ENCODE data around the gene ROBO2.

ROBO2 gene

DNA sequence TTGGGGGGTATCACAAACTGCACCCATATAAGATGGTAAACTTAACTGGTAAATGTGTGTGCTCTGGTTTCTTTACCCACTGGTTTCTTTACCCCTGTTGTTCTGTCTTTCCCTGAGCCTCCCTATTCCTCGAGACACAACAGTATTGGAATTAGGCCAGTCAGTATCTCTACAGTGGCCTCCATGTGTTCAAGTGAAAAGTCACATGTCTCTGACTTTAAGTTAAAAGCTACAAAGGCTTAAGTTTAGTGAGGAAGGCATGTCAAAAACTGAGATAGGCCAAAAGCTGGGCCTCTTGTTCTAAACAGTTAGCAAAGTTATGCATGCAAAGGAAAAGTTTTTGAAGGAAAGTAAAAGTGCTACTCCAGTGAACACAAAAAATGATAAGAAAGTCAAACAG lies 513.3 kb downstream of the ROBO2 start:
- H3K4me3 ChIP-seq (replicated peaks; ENCODE audit: low read depth, low read length), result no peak overlapping the region
- no peak for DNase-seq (ENCODE audit: low read depth)
- TF ChIP-seq CTCF (IDR thresholded peaks at IDR 0.05; ENCODE audit: low read length, missing control alignments), result no peak

DNA sequence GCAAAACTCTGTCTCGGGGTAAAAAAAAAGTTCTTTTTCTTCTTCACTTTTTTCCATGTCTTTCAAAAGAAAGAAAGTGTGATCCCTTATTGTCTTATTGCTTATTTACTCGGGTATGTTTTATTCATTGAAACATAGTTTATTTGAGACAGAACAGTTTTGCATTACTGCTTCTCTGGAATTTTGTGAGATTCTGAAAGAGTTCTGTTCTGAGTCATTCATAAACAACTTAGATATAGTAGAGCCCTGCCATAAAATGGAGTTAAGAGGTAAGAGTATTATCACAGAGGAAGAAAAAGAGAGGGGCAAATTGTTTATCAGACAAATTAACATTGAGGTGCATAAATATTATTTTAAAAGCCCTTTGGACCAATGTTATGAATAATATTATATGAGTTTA lies 522.2 kb downstream of the ROBO2 start:
- no peak for DNase-seq (ENCODE audit: low read depth)
- no peak overlapping the region for H3K4me3 ChIP-seq (replicated peaks; ENCODE audit: low read depth, low read length)
- no peak for TF ChIP-seq CTCF (IDR thresholded peaks at IDR 0.05; ENCODE audit: low read length, missing control alignments)

DNA sequence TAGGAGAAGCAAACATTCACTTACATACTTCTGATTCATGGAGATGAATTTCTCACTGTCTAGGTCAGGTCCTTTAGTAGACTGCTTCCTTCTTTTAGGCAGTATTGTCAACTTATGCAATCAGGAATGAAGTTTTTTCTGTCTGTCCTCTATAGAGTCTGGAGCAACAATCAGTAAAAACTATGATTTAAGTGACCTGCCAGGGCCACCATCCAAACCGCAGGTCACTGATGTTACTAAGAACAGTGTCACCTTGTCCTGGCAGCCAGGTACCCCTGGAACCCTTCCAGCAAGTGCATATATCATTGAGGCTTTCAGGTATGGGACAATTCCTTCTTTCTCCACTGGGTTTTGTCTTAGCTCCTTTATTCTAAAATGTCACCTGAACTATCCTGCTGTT lies 523.1 kb downstream of the ROBO2 start:
- no peak overlapping the region for H3K4me3 ChIP-seq (replicated peaks; ENCODE audit: low read depth, low read length)
- no peak for DNase-seq (ENCODE audit: low read depth)
- no peak for TF ChIP-seq CTCF (IDR thresholded peaks at IDR 0.05; ENCODE audit: low read length, missing control alignments)

GRCh38 chr3:77566055-77566454 lies 526.2 kb downstream of the ROBO2 start:
- TF ChIP-seq CTCF (IDR thresholded peaks at IDR 0.05; ENCODE audit: low read length, missing control alignments), result no peak
- no peak overlapping the region for H3K4me3 ChIP-seq (replicated peaks; ENCODE audit: low read depth, low read length)
- DNase-seq (ENCODE audit: low read depth), result no peak

- no peak overlapping the region for H3K4me3 ChIP-seq (replicated peaks; ENCODE audit: low read depth, low read length)
- no peak for TF ChIP-seq CTCF (IDR thresholded peaks at IDR 0.05; ENCODE audit: low read length, missing control alignments)
- no peak for DNase-seq (ENCODE audit: low read depth)
These were observed 532.2 kb downstream of the ROBO2 start for GRCh38 chr3:77571971-77572715.

DNA sequence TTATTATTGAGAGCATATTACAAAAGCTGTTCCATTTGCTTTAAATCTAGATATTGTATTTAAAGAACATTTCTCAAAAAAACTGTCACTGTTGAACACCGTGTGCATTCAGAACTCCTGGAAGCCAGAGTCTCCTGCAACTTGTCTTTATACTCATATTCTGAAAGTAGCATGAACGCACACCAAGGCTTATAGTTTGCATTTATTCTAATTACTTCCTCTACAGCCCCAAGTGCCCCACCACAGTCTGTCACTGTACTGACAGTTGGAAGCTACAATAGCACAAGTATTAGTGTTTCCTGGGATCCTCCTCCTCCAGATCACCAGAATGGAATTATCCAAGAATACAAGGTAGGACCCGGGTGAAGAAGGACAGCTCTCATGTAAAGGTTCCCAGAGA lies 537.4 kb downstream of the ROBO2 start:
- no peak for TF ChIP-seq CTCF (IDR thresholded peaks at IDR 0.05; ENCODE audit: low read length, missing control alignments)
- H3K4me3 ChIP-seq (replicated peaks; ENCODE audit: low read depth, low read length), result no peak overlapping the region
- no peak for DNase-seq (ENCODE audit: low read depth)

DNA sequence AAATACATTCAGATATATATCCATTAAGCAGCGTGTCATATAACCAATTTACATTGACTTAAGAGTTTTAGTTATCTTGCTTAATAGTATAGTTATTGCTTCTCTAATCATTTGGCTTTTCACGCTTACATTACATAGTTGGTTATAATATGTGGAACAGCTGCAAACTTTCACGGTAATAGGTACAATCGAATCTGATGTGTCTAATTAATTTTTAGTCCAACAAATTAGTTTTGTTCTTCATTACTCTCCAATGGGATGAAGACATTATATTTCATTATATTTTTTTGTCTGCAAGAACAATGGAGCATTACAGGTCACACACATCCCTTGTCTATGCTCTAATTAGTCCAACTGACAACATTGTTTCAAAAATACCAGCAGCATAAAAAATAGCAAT lies 546.3 kb downstream of the ROBO2 start:
- H3K4me3 ChIP-seq (replicated peaks; ENCODE audit: low read depth, low read length), result no peak overlapping the region
- no peak for DNase-seq (ENCODE audit: low read depth)
- TF ChIP-seq CTCF (IDR thresholded peaks at IDR 0.05; ENCODE audit: low read length, missing control alignments), result no peak

Data from fibroblast of pulmonary artery (primary cell).